ENCODE results near the gene TRIM64. TPM values are rescaled to one million over a fixed set of nuclear protein-coding genes. Genes with fewer than 3 reads are reported as not detected.
"Not testable (repeated sequence)": the region's sequence is repeated elsewhere in the genome, so short reads cannot be mapped to it uniquely, and the experiment has no call there.

TRIM64 gene, protein sequence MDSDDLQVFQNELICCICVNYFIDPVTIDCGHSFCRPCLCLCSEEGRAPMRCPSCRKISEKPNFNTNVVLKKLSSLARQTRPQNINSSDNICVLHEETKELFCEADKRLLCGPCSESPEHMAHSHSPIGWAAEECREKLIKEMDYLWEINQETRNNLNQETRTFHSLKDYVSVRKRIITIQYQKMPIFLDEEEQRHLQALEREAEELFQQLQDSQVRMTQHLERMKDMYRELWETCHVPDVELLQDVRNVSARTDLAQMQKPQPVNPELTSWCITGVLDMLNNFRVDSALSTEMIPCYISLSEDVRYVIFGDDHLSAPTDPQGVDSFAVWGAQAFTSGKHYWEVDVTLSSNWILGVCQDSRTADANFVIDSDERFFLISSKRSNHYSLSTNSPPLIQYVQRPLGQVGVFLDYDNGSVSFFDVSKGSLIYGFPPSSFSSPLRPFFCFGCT
- not detected for total RNA-seq

DNA sequence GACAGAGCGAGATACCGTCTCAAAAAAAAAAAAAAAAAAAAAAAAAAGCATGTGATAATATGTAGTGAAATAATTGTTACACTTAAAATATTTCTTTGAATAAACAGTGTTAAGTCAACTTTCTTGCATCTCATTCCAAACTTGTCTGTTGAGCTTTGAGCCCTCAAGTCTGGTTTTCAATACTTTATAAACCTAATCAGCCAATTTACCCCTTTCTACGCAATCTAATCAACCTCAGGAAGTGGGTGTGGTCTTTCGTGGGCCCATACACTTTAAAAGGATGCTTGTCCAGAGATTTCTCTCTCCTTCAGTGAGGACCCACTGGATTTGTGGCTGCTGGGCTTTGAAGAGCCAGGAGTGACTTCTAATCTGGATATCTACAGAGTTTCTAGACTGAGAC, at the start of gene TRIM64:
TRIM64 (plus strand) TSS at position 301 of the 400 bp plus-strand sequence. CDS start 2,467 bp downstream, outside the sequence.
- H3K27me3 ChIP-seq; DNase-seq; H3K9me3 ChIP-seq; H3K4me3 ChIP-seq; H3K27ac ChIP-seq; ATAC-seq; in situ Hi-C loops (cut with MboI; ENCODE audit: low sequenced_read_pairs in 4 of 4); intact Hi-C loops (cut with DNase I; ENCODE audit: low total_unique reads); H3K4me1 ChIP-seq; H3K36me3 ChIP-seq: not testable (repeated sequence)

DNA sequence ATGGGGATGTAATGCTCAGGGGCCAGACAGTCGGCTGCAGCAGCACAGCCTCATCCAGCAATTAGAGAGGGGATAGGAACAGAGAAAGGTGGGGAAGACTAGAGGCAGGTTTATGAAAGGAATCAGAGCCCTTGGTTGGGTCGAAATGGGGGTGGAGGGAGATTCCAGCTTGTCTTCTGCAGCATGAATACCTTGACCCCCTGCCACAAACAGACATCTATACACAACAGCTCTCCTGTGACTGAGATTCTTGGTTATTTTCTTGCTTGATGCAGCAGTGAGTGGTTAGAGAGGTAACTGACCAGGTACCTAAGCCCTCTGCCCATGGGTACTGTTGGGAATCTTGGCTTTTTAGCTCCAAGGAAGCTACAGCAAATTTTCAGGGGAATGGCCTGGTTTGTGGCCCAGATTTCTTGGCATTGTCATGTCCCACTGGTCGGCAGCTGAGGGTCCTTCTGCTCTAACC, 43.6 kb upstream of the TRIM64 start, which contains the start of gene TRIM49D1:
TRIM49D1 (minus strand) TSS at position 51 of the 466 bp plus-strand sequence. CDS start 4,535 bp downstream, outside the sequence.
- DNase-seq (no peak), ATAC-seq (no peak)

DNA sequence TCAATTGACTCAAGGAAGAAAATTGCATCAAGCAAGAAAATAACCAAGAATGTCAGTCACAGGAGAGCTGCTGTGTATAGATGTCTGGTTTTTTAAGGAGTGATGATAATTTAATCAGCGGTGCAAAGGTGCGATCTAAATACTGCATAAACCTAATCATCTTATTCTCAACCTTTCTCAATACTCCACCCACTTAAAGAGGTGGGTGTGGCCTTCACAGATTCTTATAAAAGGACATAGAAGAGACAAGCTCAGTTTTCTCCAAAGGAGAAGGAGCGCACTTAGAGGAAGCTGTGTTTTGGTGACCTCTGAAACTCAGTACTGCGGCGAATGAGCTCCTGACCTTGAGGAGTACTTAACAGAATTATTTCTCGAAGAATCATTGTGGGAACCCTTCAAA, 42.1 kb upstream of the TRIM64 start, which contains the start of gene TRIM49D2:
TRIM49D2 (plus strand) TSS at position 301 of the 400 bp plus-strand sequence. CDS start 2,698 bp downstream, outside the sequence.
- H3K27me3 ChIP-seq; H3K9me3 ChIP-seq; H3K36me3 ChIP-seq; ATAC-seq; H3K4me3 ChIP-seq; intact Hi-C loops (cut with DNase I; ENCODE audit: low total_unique reads); H3K4me1 ChIP-seq; in situ Hi-C loops (cut with MboI; ENCODE audit: low sequenced_read_pairs in 4 of 4); H3K27ac ChIP-seq; DNase-seq: not testable (repeated sequence)

More for the DNA sequence above, 43.6 kb upstream of the TRIM64 start, which contains the start of gene TRIM49D1:
- intact Hi-C loops (cut with DNase I; ENCODE audit: low total_unique reads) (no loop called here), in situ Hi-C loops (cut with MboI; ENCODE audit: low sequenced_read_pairs in 4 of 4) (no loop called here)
- Histone ChIP-seq H3K4me1 (no peaks in the 10 kb centered on the region), H3K9me3 (no peaks in the 10 kb centered on the region), H3K27me3 (no peaks in the 10 kb centered on the region), H3K4me3 (no peak within 1 kb of the TSS), H3K27ac (no peak within 1 kb of the TSS), H3K36me3 (no peaks in the 10 kb centered on the region)
- TF ChIP-seq, protein P1, sequence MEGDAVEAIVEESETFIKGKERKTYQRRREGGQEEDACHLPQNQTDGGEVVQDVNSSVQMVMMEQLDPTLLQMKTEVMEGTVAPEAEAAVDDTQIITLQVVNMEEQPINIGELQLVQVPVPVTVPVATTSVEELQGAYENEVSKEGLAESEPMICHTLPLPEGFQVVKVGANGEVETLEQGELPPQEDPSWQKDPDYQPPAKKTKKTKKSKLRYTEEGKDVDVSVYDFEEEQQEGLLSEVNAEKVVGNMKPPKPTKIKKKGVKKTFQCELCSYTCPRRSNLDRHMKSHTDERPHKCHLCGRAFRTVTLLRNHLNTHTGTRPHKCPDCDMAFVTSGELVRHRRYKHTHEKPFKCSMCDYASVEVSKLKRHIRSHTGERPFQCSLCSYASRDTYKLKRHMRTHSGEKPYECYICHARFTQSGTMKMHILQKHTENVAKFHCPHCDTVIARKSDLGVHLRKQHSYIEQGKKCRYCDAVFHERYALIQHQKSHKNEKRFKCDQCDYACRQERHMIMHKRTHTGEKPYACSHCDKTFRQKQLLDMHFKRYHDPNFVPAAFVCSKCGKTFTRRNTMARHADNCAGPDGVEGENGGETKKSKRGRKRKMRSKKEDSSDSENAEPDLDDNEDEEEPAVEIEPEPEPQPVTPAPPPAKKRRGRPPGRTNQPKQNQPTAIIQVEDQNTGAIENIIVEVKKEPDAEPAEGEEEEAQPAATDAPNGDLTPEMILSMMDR (IDR thresholded peaks at IDR 0.05 in 4 of 5, conservative IDR thresholded peaks at IDR 0.05 in 1 of 5): no peak
- TF ChIP-seq POLR2A (IDR thresholded peaks at IDR 0.05): no peak

DNA sequence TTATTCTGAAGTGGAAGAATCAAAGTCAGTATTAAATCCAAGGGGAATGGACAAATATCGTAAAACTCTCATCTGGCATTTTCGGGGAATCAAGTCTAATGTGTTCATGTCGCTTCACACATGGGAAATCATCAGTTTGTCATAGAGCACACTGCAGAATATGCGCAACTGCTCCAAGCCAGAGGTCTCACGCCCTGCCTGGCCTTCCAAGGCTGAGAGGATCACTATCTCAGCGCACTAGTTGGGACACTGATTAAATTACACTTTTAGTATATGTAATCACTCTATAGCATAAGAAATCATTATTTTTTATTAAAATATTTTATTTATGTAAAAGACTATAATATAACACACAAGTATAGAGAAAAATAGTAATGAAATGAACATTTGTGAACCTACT, 5.0 kb upstream of the TRIM64 start:
- DNase-seq; H3K4me1 ChIP-seq; H3K36me3 ChIP-seq; H3K9me3 ChIP-seq; H3K27me3 ChIP-seq; ATAC-seq; intact Hi-C loops (cut with DNase I; ENCODE audit: low total_unique reads); H3K27ac ChIP-seq; H3K4me3 ChIP-seq; in situ Hi-C loops (cut with MboI; ENCODE audit: low sequenced_read_pairs in 4 of 4): not testable (repeated sequence)

Other genes starting within 250 kb of the TRIM64 start
- gene TRIM49, start 157.5 kb upstream of the TRIM64 start, total RNA-seq: not detected
- gene TRIM64B, start 87.5 kb upstream of the TRIM64 start, total RNA-seq: not detected
- gene TRIM49D1, start 43.8 kb upstream of the TRIM64 start, total RNA-seq: not detected
- not detected for gene TRIM49D2, start 42.0 kb upstream of the TRIM64 start, total RNA-seq
- gene TRIM49C, start 65.1 kb downstream of the TRIM64 start, total RNA-seq: not detected
- gene UBTFL1, start 119.9 kb downstream of the TRIM64 start, total RNA-seq: not detected
- under 1 TPM in 2 of 4 donors, not detected in 2; 0.09 to 0.20 TPM for gene NAALAD2, start 168.6 kb downstream of the TRIM64 start, total RNA-seq